Activated CD4-positive, alpha-beta T cell treated with anti-CD3 and anti-CD28 coated beads, Interleukin-2, amount 50 U/mL, for 48 hours (primary cell): ENCODE data around the gene PDCD6IP.
"Not testable (repeated sequence)": the region's sequence is repeated elsewhere in the genome, so short reads cannot be mapped to it uniquely, and the experiment has no call there.

ENCODE experiments used
- DNase-seq, 2 experiments: peaks; one replicate each; pipeline ENCODE4 v3.0.0-alpha.2; 2020

The PDCD6IP gene

DNA sequence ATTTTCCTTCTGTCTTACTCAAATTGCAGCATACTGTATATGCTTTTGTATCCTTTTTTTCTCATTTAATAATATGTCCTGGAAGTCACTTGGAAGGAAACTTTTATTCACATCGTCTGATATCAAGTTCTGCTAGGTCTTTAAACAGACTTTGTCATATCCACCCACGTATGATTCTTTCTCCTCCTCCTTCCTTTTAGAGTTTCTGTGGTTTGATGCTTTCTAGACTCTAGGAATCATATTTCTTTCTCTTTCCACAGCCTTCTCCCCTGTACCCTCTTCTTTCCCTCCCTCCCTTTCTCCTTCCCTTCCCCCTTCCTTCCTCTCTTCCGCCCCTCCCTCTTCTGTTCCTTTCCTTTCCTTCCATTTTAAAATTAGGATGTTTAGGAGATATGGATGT is 52.2 kb downstream of the PDCD6IP start:
- DNase-seq, result not testable (repeated sequence)

GRCh38 chr3:33855407-33855806 is 57.0 kb downstream of the PDCD6IP start:
- DNase-seq, result not testable (repeated sequence)

DNA sequence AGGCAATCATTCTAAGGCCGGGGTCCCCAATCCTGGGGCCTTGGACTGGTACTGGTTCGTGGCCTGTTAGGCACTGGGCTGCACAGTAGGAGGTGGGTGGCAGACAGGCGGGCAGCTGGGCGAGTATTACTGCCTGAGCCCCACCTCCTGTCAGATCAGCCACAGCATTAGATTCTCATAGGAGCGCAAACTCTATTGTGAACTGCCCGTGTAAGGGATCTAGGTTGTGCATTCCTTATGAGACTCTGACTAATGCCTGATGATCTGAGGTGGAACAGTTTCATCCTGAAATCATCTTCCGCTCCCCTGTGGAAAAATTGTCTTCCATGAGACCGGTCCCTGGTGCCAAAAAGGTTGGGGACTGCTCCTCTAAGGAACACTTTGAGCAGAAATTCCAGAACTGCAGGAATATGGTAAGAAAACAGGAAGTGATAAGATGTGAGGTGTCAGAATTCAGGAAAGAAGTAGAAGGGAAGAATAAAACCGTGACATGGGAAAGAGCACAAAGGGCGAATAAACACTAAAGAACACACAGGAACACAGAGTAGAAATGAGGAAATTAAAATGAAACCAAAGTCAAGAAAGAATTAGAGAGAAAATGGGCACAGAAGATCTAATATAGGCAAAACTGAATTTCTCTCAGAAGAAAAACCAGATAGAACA is 57.6 kb downstream of the PDCD6IP start:
- DNase-seq, result no peak

GRCh38 chr3:33857701-33858100 is 59.3 kb downstream of the PDCD6IP start:
- DNase-seq, result not testable (repeated sequence)

GRCh38 chr3:33858131-33858530 is 59.7 kb downstream of the PDCD6IP start:
- DNase-seq, result no peak

GRCh38 chr3:33860373-33861050 is 62.1 kb downstream of the PDCD6IP start:
- DNase-seq, result no peak

GRCh38 chr3:33865133-33865532 is 66.7 kb downstream of the PDCD6IP start:
- no peak for DNase-seq

- no peak for DNase-seq
Observed at GRCh38 chr3:33868309-33868708, 69.9 kb downstream of the PDCD6IP start.

GRCh38 chr3:33869977-33870376 is 71.5 kb downstream of the PDCD6IP start:
- DNase-seq, result no peak

- DNase-seq, result no peak
Observed at GRCh38 chr3:33874815-33875214, 76.4 kb downstream of the PDCD6IP start.

GRCh38 chr3:33875680-33876079 is 77.2 kb downstream of the PDCD6IP start:
- DNase-seq, result no peak

GRCh38 chr3:33877187-33877586 is 78.8 kb downstream of the PDCD6IP start:
- no peak for DNase-seq

- no peak for DNase-seq
Observed at GRCh38 chr3:33879540-33879939, 81.1 kb downstream of the PDCD6IP start.

GRCh38 chr3:33881156-33882064 is 83.0 kb downstream of the PDCD6IP start:
- DNase-seq, result no peak

- no peak for DNase-seq
Observed at GRCh38 chr3:33882296-33882695, 83.9 kb downstream of the PDCD6IP start.

DNA sequence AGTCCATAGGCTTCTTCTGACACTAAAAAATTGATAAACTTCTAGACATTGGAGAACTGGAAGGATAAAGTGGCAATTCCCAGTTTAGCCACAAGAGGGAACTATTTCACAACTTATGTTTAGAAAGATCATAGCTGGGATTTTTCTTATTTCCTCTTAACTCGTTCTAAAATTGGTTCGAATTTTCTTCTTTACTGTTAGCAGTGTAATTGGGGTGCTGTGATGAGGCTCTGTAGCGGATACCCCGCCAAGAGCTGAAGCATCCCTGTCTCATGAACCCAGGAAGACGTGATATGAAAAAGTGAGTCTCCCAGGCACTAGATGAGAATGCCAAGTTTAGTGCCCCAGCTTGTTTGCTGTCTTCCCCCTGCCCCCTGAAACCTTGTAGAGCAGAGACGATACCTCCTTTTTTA is 85.1 kb downstream of the PDCD6IP start:
- no peak for DNase-seq

GRCh38 chr3:33883951-33884561 is 85.6 kb downstream of the PDCD6IP start:
- DNase-seq, result no peak

- DNase-seq, result no peak
Observed at GRCh38 chr3:33884701-33885100, 86.3 kb downstream of the PDCD6IP start.

DNA sequence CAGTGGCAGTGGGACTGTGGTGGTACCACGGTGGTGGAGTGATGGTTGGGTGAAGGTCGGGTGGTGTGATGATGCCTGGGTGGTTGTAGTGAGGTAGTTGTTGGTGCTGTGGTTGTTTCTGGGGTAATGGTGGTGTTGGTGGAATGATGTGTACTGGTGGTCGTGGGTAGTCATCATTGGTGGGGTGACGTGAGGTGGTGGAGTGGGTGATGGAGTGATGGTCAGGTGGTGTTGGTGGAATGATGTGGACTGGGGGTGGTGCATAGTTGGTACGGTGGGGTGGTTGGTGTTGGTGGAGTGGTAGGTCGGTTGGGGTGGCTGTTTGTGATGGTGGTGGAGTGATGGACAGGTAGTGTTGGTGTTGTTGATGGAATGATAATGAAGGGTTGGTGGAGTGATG is 87.1 kb downstream of the PDCD6IP start:
- DNase-seq, result no peak

- DNase-seq, result no peak
Observed at GRCh38 chr3:33886015-33886414, 87.6 kb downstream of the PDCD6IP start.

GRCh38 chr3:33887478-33887877 is 89.0 kb downstream of the PDCD6IP start:
- DNase-seq, result no peak

GRCh38 chr3:33889394-33890039 is 91.1 kb downstream of the PDCD6IP start:
- no peak for DNase-seq

- no peak for DNase-seq
Observed at GRCh38 chr3:33892655-33893054, 94.2 kb downstream of the PDCD6IP start.
